Body of pancreas (tissue), 4 donors: ENCODE data around the gene YOD1. TPM values are rescaled to one million over a fixed set of nuclear protein-coding genes. Genes with fewer than 3 reads are reported as not detected.
A peak's percentile ranks its signal among the peaks of the same experiment; 100 is the strongest.

ENCODE experiments used
- ATAC-seq: fragments of 150-250 bp; one replicate; pipeline ENCODE4 v1.9.1; 2016
- DNase-seq, 4 donors: peaks; one replicate each; pipeline ENCODE4 v3.0.0-alpha.2; 2019
- H3K27ac ChIP-seq, 4 donors: fragments of 200-600 bp; sonication (generic); 1 replicate in 3 of 4; 2 replicates in 1 of 4; pipeline versions ENCODE4 v1.5.1 to v1.6.1; 2016 to 2019; ENCODE audit warnings: mild to moderate bottlenecking in 1 of 4, mixed read lengths in 1 of 4, moderate library complexity in 1 of 4
- H3K27me3 ChIP-seq, 2 donors: fragments of 200-600 bp; sonication (generic); one replicate each; pipeline ENCODE4 v1.6.0; 2016; ENCODE audit warnings: mild to moderate bottlenecking in 1 of 2
- H3K36me3 ChIP-seq, 2 donors: fragments of 200-600 bp; sonication (generic); replicated peaks in 1 of 2; 2 replicates each; pipeline ENCODE4 v1.5.1; 2016; ENCODE audit warnings: low read depth in 2 of 2; ENCODE audit not compliant: insufficient read depth in 1 of 2
- H3K4me1 ChIP-seq: fragments of 200-600 bp; sonication (generic); one replicate; pipeline ENCODE4 v1.6.0; 2016
- H3K4me3 ChIP-seq, 2 donors: fragments of 200-600 bp; sonication (generic); 1 replicate in 1 of 2; 2 replicates in 1 of 2; pipeline ENCODE4 v1.5.1; 2016 to 2019
- H3K9me3 ChIP-seq, 3 donors: fragments of 200-600 bp; sonication (generic); 1 replicate in 2 of 3; 2 replicates in 1 of 3; pipeline ENCODE4 v1.5.1; 2016
- POLR2A ChIP-seq, 3 donors: fragments of 450-650 bp; IDR thresholded peaks; one replicate each; pipeline ENCODE4 v1.6.1; 2016; ENCODE audit warnings: antibody characterized with exemption in 3 of 3, mild to moderate bottlenecking in 2 of 3
- WGBS, 2 donors: methylation state at CpG; one replicate each; pipeline ENCODE4 v1.1.5; 2017; 5-methylcytosine and 5-hydroxymethylcytosine counted together
- intact Hi-C: fragments of 100-400 bp; cut with DNase I; formaldehyde crosslinking; loops from one replicate; pipeline ENCODE4 v1.15.1; 2023
- total RNA-seq, 2 donors: library from RNA; depleted of rRNA; stranded (reverse); fragments of >200 nt; gene quantifications; one replicate each; pipeline ENCODE4 v1.1.0, GENCODE V29; 2016
- TF ChIP-seq, protein P1 (sequence below), 7 experiments: fragments of 450-650 bp in 4 of 7; fragments of 200-600 bp in 3 of 7; sonication (generic) in 3 of 7; IDR thresholded peaks; one replicate each; pipeline ENCODE4 v1.5.1; 2016 to 2019; ENCODE audit warnings: antibody characterized with exemption in 7 of 7

YOD1 gene
- total RNA-seq, 2 donors from 2014 or later = 5.4 to 5.9 TPM

DNA sequence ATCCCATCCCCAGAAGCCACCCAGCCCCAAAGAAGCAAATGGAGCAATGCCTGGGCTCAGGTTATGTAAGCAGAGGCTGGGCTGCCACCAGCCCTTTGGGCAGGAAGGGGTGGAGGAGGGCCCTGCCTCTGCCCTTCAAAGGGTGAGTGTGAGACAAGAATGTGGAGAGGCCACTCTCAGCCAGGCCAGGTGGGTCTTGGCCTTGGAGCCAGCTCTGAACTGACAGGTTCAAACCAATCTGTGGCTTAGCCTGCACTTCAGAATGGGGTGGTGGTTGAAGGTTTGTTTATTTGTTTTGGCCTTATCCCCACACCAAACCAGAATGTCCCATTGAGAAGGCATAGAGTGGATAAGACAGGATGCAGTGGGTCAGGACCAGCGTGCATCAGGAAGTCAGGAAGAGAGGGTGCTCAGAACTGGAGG, 48.3 kb downstream of the YOD1 start:
- no peak for TF ChIP-seq POLR2A (IDR thresholded peaks at IDR 0.05)
- TF ChIP-seq, protein P1, sequence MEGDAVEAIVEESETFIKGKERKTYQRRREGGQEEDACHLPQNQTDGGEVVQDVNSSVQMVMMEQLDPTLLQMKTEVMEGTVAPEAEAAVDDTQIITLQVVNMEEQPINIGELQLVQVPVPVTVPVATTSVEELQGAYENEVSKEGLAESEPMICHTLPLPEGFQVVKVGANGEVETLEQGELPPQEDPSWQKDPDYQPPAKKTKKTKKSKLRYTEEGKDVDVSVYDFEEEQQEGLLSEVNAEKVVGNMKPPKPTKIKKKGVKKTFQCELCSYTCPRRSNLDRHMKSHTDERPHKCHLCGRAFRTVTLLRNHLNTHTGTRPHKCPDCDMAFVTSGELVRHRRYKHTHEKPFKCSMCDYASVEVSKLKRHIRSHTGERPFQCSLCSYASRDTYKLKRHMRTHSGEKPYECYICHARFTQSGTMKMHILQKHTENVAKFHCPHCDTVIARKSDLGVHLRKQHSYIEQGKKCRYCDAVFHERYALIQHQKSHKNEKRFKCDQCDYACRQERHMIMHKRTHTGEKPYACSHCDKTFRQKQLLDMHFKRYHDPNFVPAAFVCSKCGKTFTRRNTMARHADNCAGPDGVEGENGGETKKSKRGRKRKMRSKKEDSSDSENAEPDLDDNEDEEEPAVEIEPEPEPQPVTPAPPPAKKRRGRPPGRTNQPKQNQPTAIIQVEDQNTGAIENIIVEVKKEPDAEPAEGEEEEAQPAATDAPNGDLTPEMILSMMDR (IDR thresholded peaks at IDR 0.05) = no peak
- H3K27me3 ChIP-seq = no peaks in the 10 kb centered on the region
- H3K36me3 ChIP-seq = no peaks in the 10 kb centered on the region
- intact Hi-C loops = no loop called here
- peaks cover 36% of the 10 kb centered on the region for H3K4me1 ChIP-seq
- peak; percentile 54 to 71 (median 60) for DNase-seq
- WGBS, 2 donors = 38 to 42% methylated on average over 1 of the region's 1 CpG
- peak overlapping the region in 3 of 4 donors; percentile 13 to 66 (median 61) for H3K27ac ChIP-seq
- H3K4me3 ChIP-seq = no peak overlapping the region
- no peaks in the 10 kb centered on the region for H3K9me3 ChIP-seq
- ATAC-seq = peak; percentile 66

DNA sequence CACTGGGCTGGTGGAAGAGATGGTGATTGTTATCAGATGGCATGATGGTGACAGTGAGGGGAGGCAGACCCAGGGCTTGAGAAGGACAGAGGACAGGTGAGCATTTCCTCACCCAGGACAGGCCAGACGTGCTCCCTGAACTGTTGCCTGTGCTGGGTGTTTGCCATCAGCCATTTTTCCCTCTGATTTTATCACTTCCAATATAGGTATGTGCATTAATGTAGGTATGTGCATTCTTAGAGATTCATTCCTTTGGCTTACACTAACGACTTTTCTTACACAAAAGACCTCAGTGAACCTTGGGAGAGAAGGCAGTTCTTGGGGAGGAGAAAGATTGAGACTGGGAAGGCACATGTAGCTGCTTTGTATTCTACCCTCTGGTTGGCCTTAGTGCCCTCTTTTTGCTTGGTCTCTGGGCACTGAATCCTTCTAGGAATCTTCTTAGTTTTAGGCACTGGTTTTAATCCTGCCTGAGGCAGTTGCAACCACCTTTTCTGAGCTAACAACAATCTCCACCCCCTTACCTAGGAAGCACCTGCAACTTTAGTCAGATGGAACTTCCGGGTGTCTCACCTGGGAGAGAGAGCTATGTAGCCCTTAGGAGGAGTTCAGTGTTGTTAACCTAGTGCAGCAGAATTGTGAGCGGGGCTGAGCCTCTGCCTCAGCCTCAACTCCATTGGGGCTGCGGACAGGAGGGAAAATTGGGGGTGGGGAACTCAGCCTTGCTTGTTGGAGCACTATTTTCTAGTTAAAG, 49.3 kb downstream of the YOD1 start:
- Histone ChIP-seq H3K27ac (no peak overlapping the region), H3K9me3 (no peaks in the 10 kb centered on the region), H3K36me3 (no peaks in the 10 kb centered on the region), H3K4me3 (no peak overlapping the region), H3K27me3 (no peaks in the 10 kb centered on the region), H3K4me1 (peaks cover 36% of the 10 kb centered on the region)
- TF ChIP-seq, protein P1 (IDR thresholded peaks at IDR 0.05) = no peak
- no peak for TF ChIP-seq POLR2A (IDR thresholded peaks at IDR 0.05)
- no peak for ATAC-seq
- DNase-seq = no peak
- 86 to 90% methylated on average over 4 to 5 of the region's 5 CpGs for WGBS, 2 donors
- intact Hi-C loops = no loop called here

DNA sequence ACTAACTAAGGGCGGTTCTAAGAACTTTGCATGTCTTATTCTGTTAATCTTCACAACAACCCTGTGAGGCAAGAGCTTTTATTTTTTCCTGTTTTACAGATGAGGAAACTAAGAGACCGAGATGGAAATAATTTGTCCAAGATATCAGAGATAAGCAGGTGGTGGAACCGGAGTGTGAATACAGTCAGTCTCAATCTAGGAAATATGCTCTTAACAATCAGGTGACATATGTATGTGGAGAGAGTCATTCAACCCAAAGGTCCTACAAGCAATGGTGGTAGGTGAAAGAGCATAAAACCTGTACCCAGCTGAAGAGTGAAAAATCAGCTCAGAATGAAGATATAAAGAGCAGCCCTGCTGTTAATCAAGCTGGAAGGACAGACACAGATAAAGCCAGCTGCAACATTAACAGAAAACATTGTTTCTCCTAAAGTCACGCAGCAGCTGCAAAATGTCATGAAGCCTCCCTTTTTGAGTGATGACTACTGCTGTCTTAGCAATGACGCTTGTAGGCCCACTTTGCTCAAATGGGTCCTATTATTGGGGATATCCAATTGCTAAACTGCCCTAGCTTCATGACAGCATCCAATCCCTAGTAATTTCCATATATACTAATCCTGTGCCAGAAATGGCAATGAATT, 50.2 kb downstream of the YOD1 start:
- TF ChIP-seq, protein P1 (IDR thresholded peaks at IDR 0.05) = no peak
- no peak for TF ChIP-seq POLR2A (IDR thresholded peaks at IDR 0.05)
- intact Hi-C loops = no loop called here
- DNase-seq = no peak

DNA sequence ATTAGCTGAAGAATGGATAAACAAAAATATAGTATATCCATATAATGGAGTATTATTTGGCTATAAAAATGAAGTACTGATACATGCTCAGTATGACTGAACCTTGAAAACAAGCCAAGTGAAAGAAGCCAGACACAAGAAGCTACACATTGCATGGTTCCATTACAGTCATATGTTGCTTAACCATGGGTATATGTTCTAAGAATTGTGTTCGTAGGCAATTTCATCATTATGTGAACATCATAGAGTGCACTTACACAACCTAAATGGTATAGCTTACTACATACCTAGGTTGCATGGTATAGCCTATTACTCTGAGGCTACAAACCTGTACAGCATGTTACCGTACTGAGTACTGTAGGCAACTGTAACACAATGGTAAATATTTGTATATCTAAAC, 52.2 kb downstream of the YOD1 start:
- Histone ChIP-seq H3K27me3 (no peaks in the 10 kb centered on the region), H3K36me3 (no peaks in the 10 kb centered on the region), H3K9me3 (no peaks in the 10 kb centered on the region), H3K4me3 (no peak overlapping the region), H3K27ac (no peak overlapping the region), H3K4me1 (peaks cover 19% of the 10 kb centered on the region)
- no peak for TF ChIP-seq POLR2A (IDR thresholded peaks at IDR 0.05)
- TF ChIP-seq, protein P1 (IDR thresholded peaks at IDR 0.05) = no peak
- 85 to 93% methylated on average over 2 of the region's 2 CpGs for WGBS, 2 donors
- intact Hi-C loops = no loop called here
- ATAC-seq = no peak
- DNase-seq = no peak

More for the DNA sequence above, 50.2 kb downstream of the YOD1 start:
- no peaks in the 10 kb centered on the region for H3K36me3 ChIP-seq
- no peak for ATAC-seq
- no peaks in the 10 kb centered on the region for H3K9me3 ChIP-seq
- H3K27ac ChIP-seq = no peak overlapping the region
- no peak overlapping the region for H3K4me3 ChIP-seq
- no peaks in the 10 kb centered on the region for H3K27me3 ChIP-seq
- 70 to 77% methylated on average over 5 of the region's 5 CpGs for WGBS, 2 donors
- H3K4me1 ChIP-seq = peaks cover 36% of the 10 kb centered on the region

Other genes starting within 250 kb of the YOD1 start
- not detected for gene IL20, start 185.6 kb downstream of the YOD1 start, total RNA-seq
- not detected for gene IL24, start 153.8 kb downstream of the YOD1 start, total RNA-seq
- gene FCMR, start 129.3 kb downstream of the YOD1 start, total RNA-seq = 1 to 10 TPM in 1 of 2 donors, not detected in 1; 2.3 TPM
- gene PIGR, start 104.7 kb downstream of the YOD1 start, total RNA-seq = 10 to 100 TPM; 14.8 to 45.1 TPM
- gene FCAMR, start 80.7 kb downstream of the YOD1 start, total RNA-seq = not detected
- 10 to 100 TPM; 11.2 to 23.3 TPM for gene C1orf116, start 18.5 kb downstream of the YOD1 start, total RNA-seq
- 1 to 10 TPM; 4.9 to 9.3 TPM for gene PFKFB2, start 2.1 kb upstream of the YOD1 start, total RNA-seq
- 10 to 100 TPM in 1 of 2 donors, not detected in 1; 11.9 TPM for gene C4BPB, start 37.7 kb upstream of the YOD1 start, total RNA-seq
- gene C4BPA, start 53.0 kb upstream of the YOD1 start, total RNA-seq = 10 to 100 TPM in 1 of 2 donors, 1 to 10 TPM in 1; 8.9 to 23.1 TPM